HCT116 (cell line): ENCODE measurements around the gene EXOC4. TPM values are rescaled to one million over a fixed set of nuclear protein-coding genes. Genes with fewer than 3 reads are reported as not detected.

Source experiments
- ATAC-seq: fragments of 200-7000 bp; cut with Tn5 transposase; 2 replicates; pipeline ENCODE4 v1.9.1; 2020; ENCODE audit warnings: mild to moderate bottlenecking, moderate library complexity
- BruUV-seq: library from RNA; stranded (reverse); fragments of 400-500 nt; replicated peaks from 2 replicates; lab custom pipeline; 2021; lab: Mats Ljungman, UMichigan
- CTCF ChIA-PET: fragments of 300-600 bp; sonication (Branson Sonifier 250); formaldehyde crosslinking; loops from one replicate; lab custom pipeline; 2021; ENCODE audit warnings: antibody characterized with exemption; lab: Charles Lee
- POLR2A ChIA-PET: fragments of 300-600, 350-600 bp; sonication (Branson Sonifier 250); formaldehyde crosslinking; loops from one replicate; lab custom pipeline; 2021; ENCODE audit warnings: antibody characterized with exemption; lab: Charles Lee
- RAD21 ChIA-PET, 2 experiments: fragments of 300-600 bp; sonication (Branson Sonifier 250); formaldehyde crosslinking; loops; one replicate each; lab custom pipeline; 2023; ENCODE audit warnings: low total read pairs in 2 of 2; ENCODE audit not compliant: uncharacterized antibody in 2 of 2, unreplicated experiment in 2 of 2, low non-redundant PET in 1 of 2; lab: Charles Lee
- DNase-seq: peaks from one replicate; pipeline ENCODE4 v3.0.0-alpha.2; 2010; ENCODE audit warnings: low read depth, low spot score
- H2AFZ ChIP-seq: fragments of 200-600 bp; shearing (Covaris generic), sonication (generic); 2 replicates; pipeline ENCODE4 v1.6.1; 2017; ENCODE audit warnings: low read depth, mixed run types, mixed read lengths, antibody characterized with exemption, low read length; ENCODE audit not compliant: poor library complexity, severe bottlenecking
- H3K27ac ChIP-seq: 2 replicates; pipeline ENCODE4 v1.5.1; 2012; ENCODE audit warnings: low read depth, low read length
- H3K27me3 ChIP-seq: fragments of 200-600 bp; sonication (generic); 2 replicates; pipeline ENCODE4 v1.6.1; 2016; ENCODE audit warnings: mixed run types, low read length, mixed read lengths; ENCODE audit not compliant: insufficient read depth
- H3K36me3 ChIP-seq, 2 experiments: fragments of 200-500 bp in 1 of 2; fragments of 200-600 bp in 1 of 2; sonication (Bioruptor generic) in 1 of 2; sonication (generic) in 1 of 2; 2 replicates each; pipeline versions ENCODE4 v1.5.1 to v1.6.1; 2014 to 2016; ENCODE audit warnings: low read length in 2 of 2, inconsistent platforms in 1 of 2, mixed read lengths in 1 of 2, mixed run types in 1 of 2; ENCODE audit not compliant: insufficient read depth in 2 of 2, control insufficient read depth in 1 of 2
- H3K4me1 ChIP-seq, 2 experiments: fragments of 200-600 bp in 1 of 2; sonication (generic) in 1 of 2; 2 replicates each; pipeline versions ENCODE4 v1.5.1 to v1.6.1; 2012 to 2017; ENCODE audit warnings: low read length in 2 of 2, inconsistent platforms in 1 of 2, mild to moderate bottlenecking in 1 of 2, mixed read lengths in 1 of 2, mixed run types in 1 of 2, moderate library complexity in 1 of 2; ENCODE audit not compliant: insufficient read depth in 2 of 2, control insufficient read depth in 1 of 2
- H3K4me2 ChIP-seq: fragments of 200-600 bp; sonication (generic); 2 replicates; pipeline ENCODE4 v1.6.1; 2017; ENCODE audit warnings: mixed run types, low read length, mixed read lengths
- H3K4me3 ChIP-seq, 2 experiments: fragments of 200-600 bp in 1 of 2; sonication (generic) in 1 of 2; replicated peaks in 1 of 2; 2 replicates each; pipeline ENCODE4 v1.5.1; 2011 to 2016; ENCODE audit warnings: low read length in 2 of 2, control low read depth in 1 of 2, low read depth in 1 of 2, mild to moderate bottlenecking in 1 of 2, mixed read lengths in 1 of 2, mixed run types in 1 of 2
- H3K79me2 ChIP-seq: fragments of 200-600 bp; sonication (generic); 2 replicates; pipeline ENCODE4 v1.6.1; 2017; ENCODE audit warnings: mild to moderate bottlenecking, mixed run types, low read length, moderate library complexity, mixed read lengths; ENCODE audit not compliant: insufficient read depth
- H3K9ac ChIP-seq: fragments of 200-600 bp; sonication (generic); 2 replicates; pipeline ENCODE4 v1.6.1; 2016; ENCODE audit warnings: low read length, mixed read lengths
- H3K9me2 ChIP-seq: fragments of 200-600 bp; sonication (generic), shearing (Covaris generic); 2 replicates; pipeline ENCODE4 v1.6.1; 2017; ENCODE audit warnings: mixed run types, mild to moderate bottlenecking, moderate library complexity; ENCODE audit not compliant: insufficient read depth
- H3K9me3 ChIP-seq, 2 experiments: fragments of 200-500 bp in 1 of 2; fragments of 200-600 bp in 1 of 2; sonication (Bioruptor generic) in 1 of 2; sonication (generic) in 1 of 2; 2 replicates each; pipeline ENCODE4 v1.6.1; 2014 to 2017; ENCODE audit warnings: low read length in 2 of 2, mixed read lengths in 2 of 2, inconsistent platforms in 1 of 2, low read depth in 1 of 2, mild to moderate bottlenecking in 1 of 2, mixed run types in 1 of 2, moderate library complexity in 1 of 2; ENCODE audit not compliant: control insufficient read depth in 1 of 2, insufficient read depth in 1 of 2
- H4K20me1 ChIP-seq: fragments of 200-600 bp; sonication (generic), shearing (Covaris generic); 2 replicates; pipeline ENCODE4 v1.6.1; 2017; ENCODE audit warnings: mixed run types, mild to moderate bottlenecking, moderate library complexity; ENCODE audit not compliant: insufficient read depth
- CEBPB ChIP-seq: IDR thresholded peaks from 2 replicates; pipeline ENCODE4 v1.6.1; 2012; ENCODE audit warnings: low read depth
- CTCF ChIP-seq, 3 experiments: fragments of 200-600 bp in 1 of 3; sonication (generic) in 1 of 3; IDR thresholded peaks in 2 of 3; conservative IDR thresholded peaks in 1 of 3; 2 replicates each; pipeline ENCODE4 v1.5.1; 2012 to 2017; ENCODE audit warnings: low read depth in 2 of 3, low read length in 2 of 3, antibody characterized with exemption in 1 of 3, borderline replicate concordance in 1 of 3, control low read depth in 1 of 3, mild to moderate bottlenecking in 1 of 3, mixed read lengths in 1 of 3, mixed run types in 1 of 3, moderate library complexity in 1 of 3; ENCODE audit not compliant: insufficient read depth in 1 of 3
- EZH2 ChIP-seq: fragments of 200-600 bp; sonication (generic); IDR thresholded peaks from 2 replicates; pipeline ENCODE4 v1.6.1; 2017; ENCODE audit warnings: antibody characterized with exemption, mixed run types
- FOSL1 ChIP-seq: IDR thresholded peaks from 2 replicates; pipeline ENCODE4 v1.6.1; 2012; ENCODE audit warnings: low read depth
- POLR2A ChIP-seq: IDR thresholded peaks from 2 replicates; pipeline ENCODE4 v1.7.0; 2011; ENCODE audit warnings: borderline replicate concordance; ENCODE audit not compliant: insufficient read depth, insufficient read length; ENCODE audit errors: extremely low read depth
- POLR2AphosphoS5 ChIP-seq: IDR thresholded peaks from 2 replicates; pipeline ENCODE4 v1.6.1; 2011; ENCODE audit warnings: mild to moderate bottlenecking, low read depth, low read length, moderate library complexity
- RAD21 ChIP-seq: IDR thresholded peaks from 2 replicates; pipeline ENCODE4 v1.6.1; 2012; ENCODE audit warnings: low read depth, mild to moderate bottlenecking
- REST ChIP-seq: IDR thresholded peaks from 2 replicates; pipeline ENCODE4 v1.6.1; 2012; ENCODE audit warnings: low read depth
- SIN3A ChIP-seq: IDR thresholded peaks from 2 replicates; pipeline ENCODE4 v1.6.1; 2012; ENCODE audit warnings: low read depth
- SRF ChIP-seq: IDR thresholded peaks from 2 replicates; pipeline ENCODE4 v1.6.1; 2012; ENCODE audit warnings: low read depth
- TCF7L2 ChIP-seq: IDR thresholded peaks from 2 replicates; pipeline ENCODE4 v1.7.0; 2011; ENCODE audit warnings: borderline replicate concordance, inconsistent platforms; ENCODE audit not compliant: insufficient read depth, insufficient read length; ENCODE audit errors: extremely low read depth
- ZFX ChIP-seq: fragments of 450-650 bp; IDR thresholded peaks from 2 replicates; pipeline ENCODE4 v1.6.1; 2017
- ZNF274 ChIP-seq: fragments of 200-500 bp; sonication (Bioruptor generic); IDR thresholded peaks from 2 replicates; pipeline ENCODE4 v1.6.1; 2014; ENCODE audit warnings: mild to moderate bottlenecking, low read depth, low read length, inconsistent platforms
- intact Hi-C: fragments of 100-400 bp; cut with micrococcal nuclease; formaldehyde crosslinking; loops from 2 replicates; pipeline ENCODE4 v1.10.0; 2022
- total RNA-seq: library from RNA; stranded (reverse); gene quantifications from one replicate; pipeline ENCODE4 v1.2.1, GENCODE V29; 2021; ENCODE audit not compliant: unreplicated experiment

Gene EXOC4
- total RNA-seq, 1 experiment from 2014 or later, result 40.3 TPM

- Histone ChIP-seq H3K4me3 (no peak overlapping the region), H2AFZ (no peak overlapping the region), H3K9me3 (no peaks in the 10 kb centered on the region; a peak in 1 of 4 replicates), H3K27me3 (no peaks in the 10 kb centered on the region), H3K9me2 (no peaks in the 10 kb centered on the region), H3K9ac (no peak overlapping the region), H3K4me1 (no peaks in the 10 kb centered on the region), H3K27ac (no peak overlapping the region)
- ChIA-PET POLR2A (no interaction called here), RAD21 (no interaction called here), CTCF (no interaction called here)
- no TSS peak for BruUV-seq
- intact Hi-C loops, result no loop called here
- TF ChIP-seq CEBPB (no peak), RAD21 (no peak), CTCF (IDR thresholded peaks at IDR 0.05 in 2 of 3, conservative IDR thresholded peaks at IDR 0.05 in 1 of 3; ENCODE audit: borderline replicate concordance in 1 of 3, insufficient read depth in 1 of 3, low read depth in 2 of 3, low read length in 2 of 3) (no peak), REST (no peak), FOSL1 (no peak), ZNF274 (no peak), SRF (no peak), TCF7L2 (no peak), SIN3A (no peak), EZH2 (no peak), ZFX (no peak), POLR2AphosphoS5 (no peak), POLR2A (no peak)
- TF ChIP-seq, all 23 proteins: peak for 0
- H3K79me2 ChIP-seq, result no peaks in the 10 kb centered on the region
- H3K36me3 ChIP-seq, result no peaks in the 10 kb centered on the region; a peak in 1 of 4 replicates
- H4K20me1 ChIP-seq, result no peaks in the 10 kb centered on the region
- H3K4me2 ChIP-seq, result no peak overlapping the region
- DNase-seq (no peak), ATAC-seq (no peak)
These were observed 79.0 kb downstream of the EXOC4 start for GRCh38 chr7:133331861-133332260.
